Activated B cell treated with CpG ODN at 0.5 μM for 24 hours (primary cell): ENCODE measurements around the gene DDX24. TPM values are rescaled to one million over a fixed set of nuclear protein-coding genes. Genes with fewer than 3 reads are reported as not detected.

Source experiments
- ATAC-seq: fragments of 200-7000 bp; cut with Tn5 transposase; one replicate; pipeline ENCODE4 v1.10.0; 2021; ENCODE audit warnings: low read depth, mild to moderate bottlenecking, moderate library complexity
- CTCF ChIA-PET: fragments of 350-600 bp; sonication (Branson Sonifier 250); formaldehyde crosslinking; loops from one replicate; lab custom pipeline; 2021; ENCODE audit warnings: antibody characterized with exemption; lab: Charles Lee
- POLR2A ChIA-PET: fragments of 350-600 bp; sonication (Branson Sonifier 250); formaldehyde crosslinking; loops from one replicate; lab custom pipeline; 2021; ENCODE audit warnings: antibody characterized with exemption; lab: Charles Lee
- DNase-seq: peaks from one replicate; pipeline ENCODE4 v3.0.0; 2022
- H3K27ac Mint-ChIP-seq: one replicate; pipeline ENCODE4 v1.8.0; 2020; ENCODE audit warnings: mixed read lengths
- H3K27me3 Mint-ChIP-seq: one replicate; pipeline ENCODE4 v1.8.0; 2021; ENCODE audit warnings: mixed read lengths
- H3K36me3 Mint-ChIP-seq: one replicate; pipeline ENCODE4 v1.8.0; 2021; ENCODE audit warnings: low read depth, mixed read lengths
- H3K4me1 Mint-ChIP-seq: one replicate; pipeline ENCODE4 v1.8.0; 2021; ENCODE audit warnings: mixed read lengths
- H3K4me3 Mint-ChIP-seq: one replicate; pipeline ENCODE4 v1.8.0; 2020; ENCODE audit warnings: mild to moderate bottlenecking, mixed read lengths
- H3K9me3 Mint-ChIP-seq: one replicate; pipeline ENCODE4 v1.8.0; 2020; ENCODE audit warnings: mixed read lengths
- CTCF ChIP-seq: fragments of 200-600 bp; IDR thresholded peaks from one replicate; pipeline ENCODE4 v1.8.0; 2022; ENCODE audit warnings: antibody characterized with exemption, mild to moderate bottlenecking
- intact Hi-C: fragments of 100-400 bp; cut with micrococcal nuclease; formaldehyde crosslinking; loops from one replicate; pipeline ENCODE4 v1.15.1; 2024
- total RNA-seq: library from RNA; stranded (reverse); gene quantifications from 2 replicates; pipeline ENCODE4 v1.2.3, GENCODE V29; 2022

Gene DDX24
- total RNA-seq, 1 donor from 2014 or later = 169 TPM

- Mint-ChIP-seq H3K27me3 (peaks cover 8% of the 10 kb centered on the region), H3K27ac (no peak overlapping the region), H3K4me3 (no peak overlapping the region), H3K36me3 (peaks cover 11% of the 10 kb centered on the region), H3K4me1 (peaks cover 5% of the 10 kb centered on the region), H3K9me3 (peaks cover 12% of the 10 kb centered on the region)
- ChIA-PET CTCF (no interaction called here), POLR2A (no interaction called here)
- intact Hi-C loops = no loop called here
- TF ChIP-seq CTCF = no peak
- no peak for ATAC-seq
- no peak for DNase-seq
Measured at GRCh38 chr14:94123868-94124267, 42.9 kb upstream of the DDX24 start.

GRCh38 chr14:94123296-94123695 lies 42.3 kb upstream of the DDX24 start:
- no peak for ATAC-seq
- intact Hi-C loops = no loop called here
- H3K27ac Mint-ChIP-seq = no peak overlapping the region
- ChIA-PET CTCF (no interaction called here), POLR2A (no interaction called here)
- H3K4me1 Mint-ChIP-seq = no peaks in the 10 kb centered on the region
- peaks cover 12% of the 10 kb centered on the region for H3K9me3 Mint-ChIP-seq
- TF ChIP-seq CTCF = no peak
- no peak for DNase-seq
- no peak overlapping the region for H3K4me3 Mint-ChIP-seq
- peaks cover 11% of the 10 kb centered on the region for H3K36me3 Mint-ChIP-seq
- peaks cover 8% of the 10 kb centered on the region for H3K27me3 Mint-ChIP-seq

- CTCF ChIA-PET = no interaction called here
- POLR2A ChIA-PET = no interaction called here
- Mint-ChIP-seq H3K4me3 (no peak overlapping the region), H3K27ac (no peak overlapping the region), H3K27me3 (peaks cover 15% of the 10 kb centered on the region), H3K4me1 (no peaks in the 10 kb centered on the region), H3K9me3 (peaks cover 12% of the 10 kb centered on the region), H3K36me3 (peaks cover 11% of the 10 kb centered on the region)
- no peak for TF ChIP-seq CTCF
- no peak for ATAC-seq
- intact Hi-C loops = no loop called here
- no peak for DNase-seq
Measured at GRCh38 chr14:94122438-94122837, 41.4 kb upstream of the DDX24 start.

- Mint-ChIP-seq H3K4me1 (no peaks in the 10 kb centered on the region), H3K36me3 (peaks cover 3% of the 10 kb centered on the region), H3K9me3 (peaks cover 12% of the 10 kb centered on the region), H3K27ac (no peak overlapping the region), H3K4me3 (no peak overlapping the region), H3K27me3 (peaks cover 22% of the 10 kb centered on the region)
- ChIA-PET CTCF (no interaction called here), POLR2A (no interaction called here)
- no peak for ATAC-seq
- no peak for TF ChIP-seq CTCF
- intact Hi-C loops = no loop called here
- no peak for DNase-seq
Measured at GRCh38 chr14:94121485-94121884, 40.5 kb upstream of the DDX24 start.

GRCh38 chr14:94120667-94121340 lies 39.8 kb upstream of the DDX24 start:
- Mint-ChIP-seq H3K9me3 (peaks cover 12% of the 10 kb centered on the region), H3K27me3 (peaks cover 28% of the 10 kb centered on the region), H3K4me1 (no peaks in the 10 kb centered on the region), H3K4me3 (no peak overlapping the region), H3K36me3 (no peaks in the 10 kb centered on the region), H3K27ac (no peak overlapping the region)
- no peak for TF ChIP-seq CTCF
- ATAC-seq = no peak
- no peak for DNase-seq
- CTCF ChIA-PET = no interaction called here
- POLR2A ChIA-PET = no interaction called here
- intact Hi-C loops = no loop called here
